GM19351 (cell line): Measurements from ENCODE around the gene SPTLC3.

ENCODE experiments used
- ATAC-seq: cut with Tn5 transposase; IDR thresholded peaks from one replicate; pipeline ENCODE4 v1.9.1; 2021; ENCODE audit warnings: mild to moderate bottlenecking, moderate library complexity; ENCODE audit not compliant: unreplicated experiment

The SPTLC3 gene

GRCh38 chr20:13174402-13174801 is 165.6 kb downstream of the SPTLC3 start:
- ATAC-seq = peak; percentile 92

GRCh38 chr20:13180986-13181889 is 172.5 kb downstream of the SPTLC3 start:
- ATAC-seq = no peak

- ATAC-seq = no peak
Observed at GRCh38 chr20:13183005-13183404, 174.2 kb downstream of the SPTLC3 start.

- no peak for ATAC-seq
Observed at GRCh38 chr20:13186043-13186774, 177.4 kb downstream of the SPTLC3 start.

- no peak for ATAC-seq
Observed at GRCh38 chr20:13187899-13188298, 179.1 kb downstream of the SPTLC3 start.

- ATAC-seq = no peak
Observed at GRCh38 chr20:13199279-13199678, 190.5 kb downstream of the SPTLC3 start.

- ATAC-seq = no peak
Observed at GRCh38 chr20:13200767-13201500, 192.2 kb downstream of the SPTLC3 start.

GRCh38 chr20:13202565-13202964 is 193.8 kb downstream of the SPTLC3 start:
- no peak for ATAC-seq

- ATAC-seq = no peak
Observed at GRCh38 chr20:13205425-13205824, 196.7 kb downstream of the SPTLC3 start.

GRCh38 chr20:13205848-13206434 is 197.2 kb downstream of the SPTLC3 start:
- no peak for ATAC-seq

- ATAC-seq = no peak
Observed at GRCh38 chr20:13207016-13207415, 198.2 kb downstream of the SPTLC3 start.

- ATAC-seq = no peak
Observed at GRCh38 chr20:13211956-13212618, 203.3 kb downstream of the SPTLC3 start.

GRCh38 chr20:13212750-13213149 is 204.0 kb downstream of the SPTLC3 start:
- peak; percentile 73 for ATAC-seq

GRCh38 chr20:13213335-13213734 is 204.6 kb downstream of the SPTLC3 start:
- no peak for ATAC-seq

- no peak for ATAC-seq
Observed at GRCh38 chr20:13216533-13216932, 207.8 kb downstream of the SPTLC3 start.
